Activated CD4-positive, CD25-positive, alpha-beta regulatory T cell treated with anti-CD3 and anti-CD28 coated beads, Interleukin-2, amount 50 U/mL, for 16 hours (primary cell): Measurements from ENCODE around the gene PIM3.
"Not testable (repeated sequence)": the region's sequence is repeated elsewhere in the genome, so short reads cannot be mapped to it uniquely, and the experiment has no call there.

Experiments
- DNase-seq: peaks from one replicate; pipeline ENCODE4 v3.0.0-alpha.2; 2020; ENCODE audit warnings: low read depth, low spot score

PIM3 gene

DNA sequence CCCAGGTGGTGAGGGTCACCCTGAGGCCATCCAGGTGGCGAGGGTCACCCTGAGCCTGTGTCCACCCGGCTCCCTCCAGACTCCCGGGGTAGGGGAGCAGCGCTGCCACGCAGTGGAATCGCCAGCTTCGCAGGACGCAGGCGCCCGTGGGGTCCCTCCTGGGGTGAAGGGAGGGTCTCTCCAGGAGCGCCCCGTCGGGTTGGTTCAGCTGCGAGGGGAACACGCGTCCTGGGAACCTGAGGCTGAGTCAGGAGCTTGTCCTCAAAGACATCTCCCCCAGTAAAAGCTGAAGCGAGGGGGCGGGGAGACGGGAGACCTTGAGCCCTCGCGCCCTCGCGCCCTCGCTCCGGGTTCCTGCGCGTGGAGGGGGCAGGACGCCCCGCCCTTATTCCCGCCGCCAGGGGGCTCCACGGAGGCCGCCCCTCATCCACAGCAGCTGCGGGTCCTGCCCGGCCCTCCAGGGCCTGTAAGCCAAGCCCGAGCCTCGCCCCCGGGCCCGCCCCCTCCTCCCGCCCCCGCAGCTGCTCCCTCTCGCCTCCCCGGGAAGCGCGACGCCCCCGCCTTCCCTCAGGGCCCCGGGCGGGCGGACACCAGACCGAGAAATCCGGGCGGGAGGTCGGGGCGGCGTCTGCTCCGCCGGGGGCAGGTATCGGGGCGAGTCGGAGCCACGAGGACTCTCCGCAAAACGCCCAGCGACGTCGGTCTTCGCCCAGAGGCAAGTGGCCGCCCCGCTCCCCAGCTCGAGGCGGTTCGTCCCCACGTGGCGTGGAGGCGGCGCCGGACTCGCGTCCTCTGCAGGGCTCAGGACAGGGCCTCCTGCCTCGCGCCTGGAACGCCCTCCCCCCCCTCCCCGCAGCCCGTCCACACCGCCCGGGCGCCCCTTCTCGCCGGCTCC, 22.8 kb downstream of the PIM3 start:
- no peak for DNase-seq

DNA sequence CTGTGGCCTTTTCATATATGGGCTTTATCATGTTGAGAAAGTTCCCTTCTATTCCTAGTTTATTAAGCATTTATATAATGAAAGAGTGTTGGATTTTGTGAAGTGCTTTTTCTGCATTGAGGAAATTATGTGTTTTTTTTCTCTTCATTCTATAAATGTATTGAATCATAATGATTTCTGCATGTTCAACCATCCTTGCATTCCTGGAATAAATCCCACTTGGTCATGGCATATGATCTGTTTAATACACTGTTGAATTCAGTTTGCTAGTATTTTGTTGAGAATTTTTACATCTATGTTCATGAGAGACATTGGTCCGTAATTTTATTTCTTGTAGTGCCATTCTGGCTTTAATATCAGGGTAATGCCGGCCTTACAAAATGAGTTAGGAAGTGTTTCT, 25.8 kb downstream of the PIM3 start:
- no peak for DNase-seq

DNA sequence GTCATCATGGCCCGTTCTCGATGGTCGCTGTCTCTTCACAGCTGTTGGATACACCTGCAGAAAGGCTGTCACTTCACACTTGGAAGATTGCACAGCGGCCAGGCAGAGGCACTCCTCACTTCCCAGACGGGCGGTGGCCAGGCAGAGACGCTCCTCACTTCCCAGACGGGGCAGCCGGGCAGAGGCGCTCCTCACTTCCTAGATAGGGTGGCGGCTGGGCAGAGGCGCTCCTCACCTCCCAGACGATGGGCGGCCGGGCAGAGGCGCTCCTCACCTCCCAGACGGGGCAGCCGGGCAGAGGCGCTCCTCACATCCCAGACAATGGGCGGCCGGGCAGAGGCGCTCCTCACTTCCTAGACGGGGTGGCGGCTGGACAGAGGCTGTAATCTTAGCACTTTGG, 29.3 kb downstream of the PIM3 start:
- not testable (repeated sequence) for DNase-seq

DNA sequence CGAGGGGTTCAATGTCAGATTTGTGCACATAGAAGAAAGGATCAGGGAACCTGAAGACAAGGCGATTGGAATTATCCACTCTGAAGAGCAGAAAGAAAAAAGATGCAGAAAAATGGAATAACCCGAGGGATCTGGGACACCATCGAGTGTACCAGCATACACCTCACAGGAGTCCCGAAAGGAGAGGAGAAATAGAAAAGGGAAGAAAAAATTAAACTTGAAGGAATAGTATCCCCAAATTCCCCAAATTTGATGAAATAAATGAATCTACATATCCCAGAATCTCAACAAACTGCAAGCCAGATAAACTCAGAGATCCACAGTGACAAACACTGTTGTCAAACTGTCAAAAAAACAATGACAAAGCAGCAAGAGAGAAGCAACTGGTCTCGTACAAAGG, 30.6 kb downstream of the PIM3 start:
- no peak for DNase-seq

DNA sequence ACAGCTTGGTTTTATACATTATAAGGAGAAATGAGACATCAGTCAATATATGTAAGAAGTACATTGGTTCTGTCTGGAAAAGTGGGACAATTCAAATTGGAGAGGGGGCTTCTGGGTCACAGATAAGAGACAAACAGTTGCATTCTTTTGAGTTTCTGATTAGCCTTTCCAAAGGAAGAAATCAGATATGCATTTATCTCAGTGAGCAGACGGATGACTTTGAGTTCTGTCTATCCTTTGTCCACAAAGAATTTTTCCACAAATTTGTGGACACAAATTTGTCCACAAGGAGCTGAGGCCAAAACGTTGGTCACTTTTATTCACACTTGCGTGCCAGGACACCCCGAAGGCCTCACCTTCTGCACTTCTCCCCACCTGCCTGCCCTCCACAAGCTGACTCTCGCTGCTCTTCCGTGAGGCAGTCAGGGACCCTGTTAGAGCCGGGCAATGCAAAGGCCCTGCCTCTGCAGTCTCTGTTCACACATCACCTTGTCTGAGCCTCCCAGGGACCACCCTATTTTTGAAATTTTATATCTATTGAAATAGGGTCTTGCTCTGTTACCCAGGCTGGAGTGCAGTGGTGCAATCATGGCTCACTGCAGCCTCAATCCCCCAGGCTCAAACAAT, 31.4 kb downstream of the PIM3 start:
- no peak for DNase-seq

DNA sequence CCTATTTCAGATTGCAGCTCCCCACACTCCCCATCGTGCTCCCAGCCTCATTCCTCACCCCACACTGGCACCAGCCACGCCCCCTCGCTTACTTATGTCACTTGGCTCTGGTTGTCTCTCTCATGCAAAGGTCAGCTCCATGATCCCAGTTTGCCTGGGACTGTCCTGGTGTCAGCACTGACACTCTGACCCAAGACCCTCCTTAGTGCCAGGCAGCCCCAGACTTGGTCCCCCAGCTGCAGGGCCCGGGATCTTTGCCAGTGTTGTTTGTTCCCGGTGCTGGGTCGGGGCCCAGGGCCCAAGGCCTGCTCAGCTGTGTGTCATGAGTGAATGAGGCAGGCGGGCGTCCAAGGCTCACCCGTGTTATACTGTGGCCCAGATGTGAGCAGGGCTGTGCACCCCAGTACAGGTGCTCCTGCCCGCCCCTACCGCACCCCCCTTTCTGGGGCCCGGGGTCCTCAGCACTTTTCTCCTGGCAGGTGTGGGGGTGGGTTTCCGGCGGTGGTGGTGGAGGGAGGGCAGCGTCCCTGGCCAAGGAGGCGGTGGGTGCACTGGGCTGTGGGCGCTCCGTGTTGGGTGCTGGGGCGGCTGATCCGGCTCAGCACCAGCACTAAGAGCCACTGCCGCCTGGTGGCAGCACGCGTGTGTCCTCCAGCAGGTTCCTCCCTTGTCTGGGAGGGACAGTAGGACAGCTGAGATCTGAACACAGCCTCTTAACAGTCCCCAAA, 32.5 kb downstream of the PIM3 start:
- no peak for DNase-seq

DNA sequence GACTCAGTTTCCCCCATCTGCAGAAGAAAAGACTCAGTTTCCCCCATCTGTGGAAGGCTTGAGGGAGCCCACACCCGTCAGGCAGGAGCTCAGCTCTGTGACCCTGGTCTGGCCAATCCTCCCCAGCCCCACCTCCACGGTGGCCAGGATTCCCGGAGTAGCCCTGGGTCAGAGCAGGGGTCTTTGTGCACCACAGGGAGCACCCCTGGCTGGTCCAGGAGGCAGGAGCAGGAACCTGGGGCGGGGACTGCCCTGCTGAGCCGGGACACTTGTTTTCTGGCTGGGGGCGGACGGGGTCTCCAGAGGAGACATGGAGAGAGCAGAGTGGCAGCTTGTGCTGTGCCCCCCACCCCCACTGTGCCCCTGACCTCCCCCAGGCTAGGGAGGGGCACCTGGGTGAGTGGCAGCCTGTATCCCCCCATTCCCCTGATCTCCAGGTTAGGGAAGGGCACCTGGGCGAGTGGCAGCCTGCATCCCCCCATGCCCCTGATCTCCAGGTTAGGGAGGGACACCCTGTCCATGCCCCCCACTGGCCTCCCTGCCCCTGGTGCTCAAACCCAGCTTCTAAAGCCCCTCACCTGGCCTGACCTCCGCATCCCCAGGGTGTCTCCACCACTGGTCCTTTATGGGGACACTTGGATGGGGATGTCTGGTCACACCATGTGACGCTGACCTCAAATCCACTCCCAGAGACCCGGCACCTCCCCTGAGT, 33.2 kb downstream of the PIM3 start:
- DNase-seq, result no peak

DNA sequence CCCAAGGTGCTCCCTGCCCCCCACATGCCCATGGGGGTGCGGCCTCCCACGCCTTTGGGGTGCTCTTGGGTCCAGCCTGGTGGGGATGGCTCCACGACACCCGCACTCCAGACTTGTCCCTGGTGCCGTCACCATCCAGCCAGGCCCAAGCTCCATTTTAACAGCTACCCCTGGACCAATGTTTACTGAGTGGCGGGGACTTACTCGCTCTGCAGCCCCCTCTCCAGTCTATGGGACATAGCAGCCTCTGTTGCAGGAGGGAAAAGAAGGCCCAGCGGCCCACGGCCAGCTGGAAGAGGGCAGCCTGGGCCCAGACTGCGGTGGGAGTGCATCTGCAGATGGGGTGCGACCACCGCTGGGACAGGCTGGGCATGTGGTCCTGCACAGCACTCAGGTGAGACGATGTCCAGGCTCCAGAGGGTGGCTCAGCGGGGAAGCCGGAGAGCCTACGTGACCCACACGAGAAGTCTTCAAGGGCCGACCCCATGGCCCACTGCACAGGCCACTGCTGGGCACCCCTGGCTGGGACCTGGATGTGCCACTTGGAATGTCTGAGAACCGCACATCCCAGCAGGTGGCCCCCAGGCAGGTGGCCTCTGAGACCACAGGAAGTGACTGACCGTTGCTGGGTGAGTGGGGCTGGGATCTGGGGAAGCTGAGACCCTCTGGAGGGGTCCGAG, 33.9 kb downstream of the PIM3 start:
- DNase-seq, result no peak

DNA sequence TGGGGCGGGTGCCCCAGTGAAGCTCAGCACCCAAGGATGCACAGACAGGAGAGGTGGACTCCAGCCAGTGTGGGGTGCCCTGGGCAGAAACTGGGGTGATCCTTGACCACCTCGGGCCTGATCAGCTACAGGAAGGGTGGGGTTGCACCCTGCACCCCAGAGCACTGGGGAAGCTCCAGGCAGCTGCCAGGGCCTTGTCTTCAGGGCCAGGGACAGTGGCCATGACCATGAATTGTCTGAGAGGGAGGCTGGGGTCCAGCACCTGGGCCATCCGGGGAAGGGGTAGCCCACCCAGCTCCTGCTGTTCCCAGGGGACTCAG, 34.4 kb downstream of the PIM3 start:
- DNase-seq, result no peak

DNA sequence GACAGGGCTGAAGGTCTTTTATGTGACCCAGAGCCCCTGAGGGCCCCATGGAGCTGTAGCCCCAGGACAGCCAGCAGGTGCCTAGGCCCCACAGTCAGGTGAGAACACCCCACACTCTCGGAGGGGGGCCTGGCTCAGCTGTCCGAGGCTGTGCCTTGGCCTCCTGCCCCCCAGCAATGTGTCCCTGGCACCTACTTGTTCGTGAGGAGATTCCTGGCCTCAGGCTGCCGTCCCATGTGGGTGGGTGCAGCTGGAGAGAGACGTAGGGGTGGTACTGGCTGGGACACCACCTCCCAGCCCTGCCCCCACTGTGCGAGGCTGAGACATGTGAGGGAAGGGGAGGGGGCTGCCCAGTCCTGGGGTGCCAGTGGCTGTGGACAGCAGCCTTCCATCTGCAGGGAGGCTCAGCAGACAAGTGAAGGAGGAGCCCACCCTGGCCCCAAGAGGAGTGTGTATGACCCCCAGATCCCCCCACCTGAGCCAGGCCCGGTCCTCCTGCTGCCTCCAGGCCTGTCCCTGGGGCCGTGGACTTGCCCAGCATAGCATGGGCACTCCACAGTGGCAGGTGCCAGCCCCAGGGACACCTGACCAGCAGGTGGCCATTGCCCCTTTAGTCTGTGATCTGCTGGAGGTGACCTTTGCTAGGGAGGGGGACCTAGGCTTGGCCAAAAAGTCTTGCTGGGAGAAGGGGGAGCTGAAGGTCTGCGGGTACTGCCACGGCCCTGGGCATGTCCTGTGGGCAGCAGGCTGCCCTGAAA, 35.0 kb downstream of the PIM3 start:
- no peak for DNase-seq

DNA sequence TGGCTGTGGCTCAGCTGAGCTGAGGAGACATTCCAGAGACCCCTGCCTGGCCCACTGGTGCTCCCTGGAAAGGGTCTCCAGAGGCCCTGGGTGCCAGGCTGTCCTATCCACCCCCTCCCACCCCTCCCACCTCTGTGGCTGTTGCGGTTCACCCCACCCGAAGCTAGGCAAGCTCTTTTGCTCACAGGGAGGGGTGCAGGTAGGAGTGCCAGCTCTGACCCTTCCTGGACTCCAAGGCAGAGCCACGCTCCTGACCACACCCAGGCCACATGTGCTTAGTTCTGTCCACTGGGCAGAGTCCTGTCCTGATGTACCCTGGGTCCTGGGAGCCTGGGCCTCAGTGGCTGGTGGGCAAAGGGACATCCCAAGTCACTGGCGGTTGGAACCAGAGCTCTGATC, 35.5 kb downstream of the PIM3 start:
- DNase-seq, result no peak

DNA sequence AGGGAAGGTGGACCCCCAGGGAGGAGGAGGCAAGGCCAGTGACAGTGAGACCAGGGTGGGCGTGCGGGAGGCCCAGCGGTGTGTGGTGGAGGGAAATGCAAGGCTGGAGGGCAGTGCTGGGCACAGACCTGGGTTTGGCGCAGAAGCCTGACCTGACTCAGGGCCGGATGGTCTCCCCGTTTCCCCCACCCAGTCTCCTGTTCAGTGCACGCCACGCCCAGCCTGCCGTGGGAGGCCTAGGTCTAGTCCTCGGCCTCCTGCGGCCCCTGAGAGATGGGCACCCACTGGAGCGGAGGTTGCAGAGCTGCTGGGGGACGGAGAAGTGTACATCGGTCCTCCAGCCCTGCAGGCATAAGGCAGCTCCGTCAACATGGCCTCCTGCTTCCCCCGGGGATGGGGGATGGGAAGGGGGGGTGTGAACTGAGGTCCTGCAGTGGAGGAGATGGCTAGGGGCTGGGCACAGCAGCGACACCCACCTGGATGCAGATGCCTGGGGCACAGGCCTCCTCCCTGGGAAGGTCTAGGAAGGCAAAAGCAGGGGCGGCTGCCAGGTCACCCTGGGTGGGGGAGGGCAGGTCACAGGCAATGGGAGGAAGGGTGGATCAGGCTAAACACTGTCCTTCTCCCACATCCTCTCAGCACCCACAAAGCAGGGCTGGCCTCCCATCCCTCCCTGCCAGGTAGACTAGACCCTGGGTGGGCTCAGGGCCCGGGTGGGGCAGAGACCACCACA, 36.1 kb downstream of the PIM3 start:
- no peak for DNase-seq

DNA sequence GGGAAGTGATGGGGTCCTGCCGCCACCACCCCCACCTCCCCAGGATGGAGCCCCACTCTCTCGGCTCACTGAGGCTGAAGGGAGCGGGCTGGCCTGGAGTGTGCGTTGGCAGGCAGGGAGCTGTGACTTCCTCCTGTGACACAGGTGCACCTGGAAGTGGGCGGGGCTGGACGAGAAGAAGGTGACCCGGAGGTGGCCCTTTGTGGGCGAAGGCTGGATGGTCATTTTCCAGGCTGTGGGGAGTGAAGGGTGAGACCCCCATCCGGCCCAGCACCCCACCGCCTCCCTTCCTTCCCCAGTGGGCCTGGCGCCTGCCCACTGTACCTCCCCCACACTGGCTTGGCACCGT, 36.7 kb downstream of the PIM3 start:
- DNase-seq, result no peak

DNA sequence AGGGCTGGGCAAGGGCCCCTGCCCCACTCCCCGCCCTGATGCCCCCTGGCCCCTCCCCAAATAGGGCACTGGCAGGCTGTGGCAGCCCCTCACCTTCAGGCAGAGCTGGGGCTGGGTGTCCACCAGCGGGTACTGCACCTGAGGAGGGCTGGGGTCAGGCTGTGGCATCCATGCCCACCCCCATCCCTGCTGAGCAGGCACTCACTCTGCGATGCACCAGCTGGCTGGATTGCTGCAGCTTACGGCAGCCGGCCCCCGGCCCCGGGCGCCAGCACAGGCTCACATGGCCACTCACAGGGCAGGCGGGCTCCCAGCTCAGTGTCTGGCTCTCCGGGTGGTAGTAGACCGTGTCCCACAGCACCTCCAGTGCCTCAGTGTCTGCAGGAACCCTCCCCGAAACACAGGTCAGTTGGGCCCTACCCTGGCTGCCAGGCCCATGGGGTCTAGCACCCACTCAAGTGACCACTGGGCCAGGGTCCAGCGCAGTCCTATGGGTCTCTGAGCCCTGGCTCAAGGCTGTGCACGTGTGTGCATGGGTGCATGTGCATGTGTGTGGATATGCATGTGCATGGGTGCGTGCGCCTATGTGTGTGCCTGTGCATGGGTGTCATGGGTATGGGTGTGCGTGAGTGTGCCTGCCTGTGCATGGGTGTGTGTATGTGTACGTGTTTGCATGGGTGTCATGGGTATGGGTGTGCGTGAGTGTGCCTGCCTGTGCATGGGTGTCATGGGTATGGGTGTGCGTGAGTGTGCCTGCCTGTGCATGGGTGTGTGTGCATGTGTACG, 37.6 kb downstream of the PIM3 start:
- no peak for DNase-seq

DNA sequence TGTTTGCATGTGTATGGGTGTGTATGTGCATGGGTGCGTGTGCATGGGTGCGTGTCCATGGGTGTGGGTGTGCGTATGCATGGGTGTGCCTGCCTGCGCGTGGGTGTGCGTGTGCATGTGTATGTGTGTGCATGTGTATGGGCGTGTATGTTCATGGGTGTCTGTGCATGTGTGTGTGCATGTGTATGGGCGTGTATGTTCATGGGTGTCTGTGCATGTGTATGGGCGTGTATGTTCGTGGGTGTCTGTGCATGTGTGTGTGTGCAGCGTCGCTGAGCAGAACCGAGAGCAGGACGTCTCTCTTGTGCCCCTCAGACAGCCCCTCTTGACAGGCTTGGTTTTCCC, 38.1 kb downstream of the PIM3 start:
- no peak for DNase-seq

DNA sequence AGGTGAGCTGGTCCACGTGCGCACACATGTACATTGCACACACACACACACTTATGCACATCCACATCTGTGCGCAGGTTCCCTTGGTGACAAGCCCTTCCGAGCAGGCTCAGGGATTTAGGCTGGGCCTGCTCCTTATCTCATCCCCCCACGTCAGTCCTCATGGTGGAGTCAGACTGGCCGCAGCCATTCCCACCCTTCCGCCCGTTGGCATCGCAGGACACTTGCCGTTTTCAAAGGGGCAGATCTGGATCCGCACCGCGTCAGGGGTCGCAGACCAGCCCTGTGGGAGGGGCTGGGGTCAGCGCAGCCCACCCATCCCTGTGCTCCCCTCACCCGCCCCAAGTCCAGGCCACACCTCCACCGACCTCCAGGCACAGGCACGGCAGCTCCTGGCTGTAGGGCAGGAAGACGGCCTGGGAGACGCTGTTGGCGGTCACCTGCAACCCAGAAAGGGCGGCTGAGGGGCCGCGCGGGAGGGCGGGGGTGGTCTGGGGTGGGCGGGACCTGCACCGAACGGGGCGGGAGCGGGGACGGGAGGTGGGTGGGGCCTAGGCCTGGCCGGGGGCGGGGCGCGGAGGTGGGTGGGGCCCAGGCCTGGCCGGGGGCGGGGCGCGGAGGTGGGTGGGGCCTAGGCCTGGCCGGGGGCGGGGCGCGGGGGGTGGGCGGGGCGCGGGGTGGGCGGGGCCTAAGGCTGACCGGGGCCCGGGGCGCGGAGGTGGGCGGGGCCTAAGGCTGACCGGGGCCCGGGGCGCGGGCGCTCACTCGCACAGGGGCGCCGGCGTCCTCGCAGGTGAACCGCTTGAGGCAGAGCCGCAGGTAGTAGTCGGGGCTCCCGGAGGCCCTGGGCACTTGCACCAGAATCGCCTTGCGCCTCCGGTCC, 38.7 kb downstream of the PIM3 start:
- DNase-seq, result no peak

DNA sequence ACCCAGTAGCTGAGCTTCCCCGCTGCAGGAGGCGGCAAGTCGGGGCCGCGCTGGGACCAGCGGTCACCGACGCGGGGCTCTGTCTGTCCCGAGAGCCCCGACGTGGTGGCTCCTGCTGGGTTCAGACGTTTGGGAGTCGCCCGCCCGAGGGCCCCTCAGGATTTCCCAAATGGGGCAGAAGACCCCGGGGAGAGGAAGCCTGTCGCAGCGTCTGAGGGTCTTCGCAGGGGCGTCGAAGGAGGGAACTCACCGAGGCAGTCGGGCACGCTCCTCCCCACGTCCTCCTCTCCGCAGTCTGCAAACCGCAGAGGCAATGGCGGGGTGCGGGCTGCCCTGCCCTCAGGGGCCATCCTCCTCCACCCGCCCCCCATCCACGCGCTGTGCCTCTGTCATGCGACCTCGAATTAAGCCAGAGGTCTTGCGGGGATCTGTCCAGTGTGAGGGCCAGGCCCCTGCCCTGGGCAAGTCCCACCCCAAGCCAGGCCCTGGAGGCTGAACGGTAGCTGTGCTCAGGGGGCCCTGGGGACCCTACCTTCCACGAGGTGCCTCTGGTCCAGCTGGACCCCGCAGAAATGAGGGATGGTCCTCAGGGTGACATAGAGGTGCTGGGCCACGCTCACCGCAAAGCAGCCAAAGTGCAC, 39.5 kb downstream of the PIM3 start:
- DNase-seq, result no peak
